K562 (cell line): ENCODE data around the gene THADA. TPM values are rescaled to one million over a fixed set of nuclear protein-coding genes. Genes with fewer than 3 reads are reported as not detected.

Source experiments
- ATAC-seq: fragments of 200-7000 bp; cut with Tn5 transposase; 3 replicates; pipeline ENCODE4 v1.9.1; 2020; ENCODE audit warnings: moderate library complexity
- BruUV-seq: library from RNA; stranded (reverse); fragments of 400-500 nt; replicated peaks from 2 replicates; lab custom pipeline; 2021; lab: Mats Ljungman, UMichigan
- CTCF ChIA-PET: fragments of 300-600 bp; formaldehyde crosslinking; extraction: SDS; loops from one replicate; lab custom pipeline; 2021; ENCODE audit warnings: low intra/inter-chr PET ratio; lab: Yijun Ruan, JAX
- POLR2A ChIA-PET: fragments of 300-600, 350-650 bp; sonication (Branson Sonifier 250); formaldehyde crosslinking; extraction: SDS; loops from one replicate; lab custom pipeline; 2021; ENCODE audit warnings: antibody characterized with exemption, inconsistent platforms; lab: Yijun Ruan, JAX
- DNase-seq, 4 experiments: peaks; one replicate each; pipeline versions ENCODE4 v3.0.0 to v3.0.0-alpha.2; 2011 to 2018; ENCODE audit warnings: low spot score in 3 of 4, mixed read lengths in 3 of 4; ENCODE audit errors: extremely low read depth in 1 of 4
- FAIRE-seq: peaks from 2 replicates; lab custom pipeline; 2011; peaks lifted over from hg19 to GRCh38; lab: Jason Lieb, UNC
- H2AFZ ChIP-seq: 2 replicates; pipeline ENCODE4 v1.6.0; 2011; ENCODE audit warnings: low read depth, low read length, control low read depth, inconsistent platforms
- H3K27ac ChIP-seq: fragments of 200-600 bp; 3 replicates; pipeline ENCODE4 v1.8.0; 2011; ENCODE audit warnings: low read depth, mild to moderate bottlenecking, control low read depth, inconsistent platforms, low read length, moderate library complexity, mixed read lengths; ENCODE audit errors: extremely low read depth
- H3K27me3 ChIP-seq, 2 experiments: fragments of 300-600 bp in 1 of 2; 2 replicates in 1 of 2; 3 replicates in 1 of 2; pipeline versions ENCODE4 v1.6.0 to v1.8.0; 2011; ENCODE audit warnings: inconsistent platforms in 2 of 2, low read length in 2 of 2, mild to moderate bottlenecking in 1 of 2, mixed read lengths in 1 of 2, moderate library complexity in 1 of 2; ENCODE audit not compliant: control insufficient read depth in 2 of 2, insufficient read depth in 2 of 2
- H3K36me3 ChIP-seq: fragments of 300-600 bp; 3 replicates; pipeline ENCODE4 v1.8.0; 2011; ENCODE audit warnings: mild to moderate bottlenecking, low read length, inconsistent platforms; ENCODE audit not compliant: control insufficient read depth, insufficient read depth
- H3K4me1 ChIP-seq, 2 experiments: fragments of 200-600 bp in 1 of 2; replicated peaks in 1 of 2; 2 replicates in 1 of 2; 3 replicates in 1 of 2; pipeline versions ENCODE4 v1.5.1 to v1.8.0; 2011; ENCODE audit warnings: inconsistent platforms in 2 of 2, low read length in 2 of 2, mild to moderate bottlenecking in 1 of 2, mixed read lengths in 1 of 2, moderate library complexity in 1 of 2; ENCODE audit not compliant: control insufficient read depth in 2 of 2, insufficient read depth in 2 of 2
- H3K4me2 ChIP-seq: 2 replicates; pipeline ENCODE4 v1.6.1; 2011; ENCODE audit warnings: low read length, control low read depth, inconsistent platforms, mixed read lengths; ENCODE audit not compliant: insufficient read depth
- H3K4me3 ChIP-seq: fragments of 200-600 bp; sonication (generic), shearing (Covaris generic); 2 replicates; pipeline ENCODE4 v1.5.1; 2016; ENCODE audit warnings: control low read depth, inconsistent platforms
- H3K79me2 ChIP-seq: fragments of 200-600 bp; 3 replicates; pipeline ENCODE4 v1.8.0; 2011; ENCODE audit warnings: low read length, inconsistent platforms; ENCODE audit not compliant: control insufficient read depth, insufficient read depth
- H3K9ac ChIP-seq, 2 experiments: 2 replicates each; pipeline versions ENCODE4 v1.6.0 to v1.6.1; 2011; ENCODE audit warnings: low read depth in 2 of 2, low read length in 2 of 2, control low read depth in 1 of 2, inconsistent platforms in 1 of 2, mild to moderate bottlenecking in 1 of 2, mixed read lengths in 1 of 2; ENCODE audit not compliant: insufficient read depth in 1 of 2
- H3K9me1 ChIP-seq: one replicate; pipeline ENCODE4 v1.6.0; 2011; ENCODE audit warnings: inconsistent platforms, mild to moderate bottlenecking, low read length, moderate library complexity; ENCODE audit not compliant: control insufficient read depth, insufficient read depth
- H3K9me3 ChIP-seq: replicated peaks from 2 replicates; pipeline ENCODE4 v1.5.1; 2011; ENCODE audit warnings: low read depth, low read length, inconsistent platforms; ENCODE audit not compliant: control insufficient read depth, insufficient read depth
- H4K20me1 ChIP-seq: replicated peaks from 2 replicates; pipeline ENCODE4 v1.6.1; 2011; ENCODE audit warnings: low read length, inconsistent platforms, mixed read lengths; ENCODE audit not compliant: control insufficient read depth, insufficient read depth
- ATF3 ChIP-seq, 2 experiments: fragments of 450-650 bp in 1 of 2; sonication (generic) in 1 of 2; formaldehyde crosslinking in 1 of 2; IDR thresholded peaks in 1 of 2; conservative IDR thresholded peaks in 1 of 2; 2 replicates each; pipeline versions ENCODE4 v1.6.1 to v1.8.1; 2016 to 2023; ENCODE audit warnings: mild to moderate bottlenecking in 2 of 2, moderate library complexity in 2 of 2, inconsistent platforms in 1 of 2, missing genetic modification reagents in 1 of 2
- CCAR2 ChIP-seq: fragments of 200-400 bp; formaldehyde crosslinking; IDR thresholded peaks from 2 replicates; pipeline ENCODE4 v1.6.1; 2017; ENCODE audit warnings: mild to moderate bottlenecking, low read depth, low read length
- CREBBP ChIP-seq: IDR thresholded peaks from one replicate; pipeline ENCODE4 v1.6.1; 2012; ENCODE audit warnings: low read depth, mild to moderate bottlenecking, control low read depth, inconsistent platforms, low read length
- EWSR1 ChIP-seq: fragments of 450-650 bp; IDR thresholded peaks from 2 replicates; pipeline ENCODE4 v1.6.1; 2018; ENCODE audit warnings: borderline replicate concordance, mild to moderate bottlenecking, low read depth, moderate library complexity; ENCODE audit not compliant: partially characterized antibody
- HMBOX1 ChIP-seq: sonication (generic); IDR thresholded peaks from 2 replicates; pipeline ENCODE4 v1.6.1; 2016
- PKNOX1 ChIP-seq: fragments of 450-650 bp; IDR thresholded peaks from 2 replicates; pipeline ENCODE4 v1.6.1; 2016
- RBM22 ChIP-seq: fragments of 200-400 bp; formaldehyde crosslinking; IDR thresholded peaks from 2 replicates; pipeline ENCODE4 v1.6.1; 2018; ENCODE audit warnings: low read length, low read depth; ENCODE audit not compliant: poor library complexity, severe bottlenecking
- RFX5 ChIP-seq: IDR thresholded peaks from 2 replicates; pipeline ENCODE4 v1.6.1; 2011; ENCODE audit warnings: low read depth, mild to moderate bottlenecking, improper control_type of control experiment, low read length
- TAL1 ChIP-seq: fragments of 450-650 bp; IDR thresholded peaks from 2 replicates; pipeline ENCODE4 v1.6.1; 2016; ENCODE audit warnings: mild to moderate bottlenecking
- ZC3H8 ChIP-seq: fragments of 450-650 bp; IDR thresholded peaks from 2 replicates; pipeline ENCODE4 v1.6.1; 2017
- WGBS: fragments of 100-300 bp; shearing (Covaris generic); methylation state at CpG from one replicate; pipeline ENCODE4 v1.1.6; 2016; ENCODE audit warnings: low coverage, mixed read lengths; ENCODE audit not compliant: insufficient coverage; ENCODE audit errors: missing lambda C conversion rate; 5-methylcytosine and 5-hydroxymethylcytosine counted together
- in situ Hi-C: fragments of 300-500 bp; cut with MboI; formaldehyde crosslinking; loops from 4 replicates; pipeline ENCODE4 v1.15.0; 2018; ENCODE audit warnings: inconsistent platforms, mixed read lengths
- intact Hi-C: fragments of 100-400 bp; cut with micrococcal nuclease; formaldehyde crosslinking; loops from 2 replicates; pipeline ENCODE4 v1.14.2; 2022
- polyA plus RNA-seq, 8 experiments: library from polyadenylated mRNA; depleted of rRNA in 4 of 8; stranded (reverse) in 5 of 8; unstranded in 3 of 8; fragments of >200 nt; fragmentation: Nextera tagmentation in 2 of 8; fragmentation: Illumina TruSeq in 1 of 8; extraction: Ambion mirVana in 2 of 8; extraction: Trizol in 1 of 8; gene quantifications; 2 replicates each; pipeline versions ENCODE4 v1.2.1 to v1.2.3, GENCODE V29; 2011 to 2014; ENCODE audit warnings: inconsistent platforms in 1 of 8, missing spikeins in 1 of 8
- total RNA-seq, 7 experiments: library from RNA; depleted of rRNA in 6 of 7; stranded (reverse); fragments of >200 nt in 6 of 7; fragmentation: Illumina TruSeq in 2 of 7; extraction: Trizol in 2 of 7; gene quantifications; 2 replicates each; pipeline versions ENCODE4 v1.2.1 to v1.2.3, GENCODE V29; 2011 to 2021; ENCODE audit warnings: low replicate concordance in 1 of 7

The THADA gene
- total and polyA plus RNA-seq, 9 of the 15 experiments (the other 6 are each of a cell fraction or from before 2014, with no cell fraction given): 17.8 to 34.7 (median 31.9) TPM

- DNase-seq (no peak), ATAC-seq (no peak), FAIRE-seq (no peak)
- Histone ChIP-seq H4K20me1 (no peaks in the 10 kb centered on the region), H3K79me2 (no peaks in the 10 kb centered on the region), H3K4me3 (no peak overlapping the region), H3K4me1 (no peaks in the 10 kb centered on the region), H3K9me3 (no peaks in the 10 kb centered on the region), H3K4me2 (no peak overlapping the region), H2AFZ (no peak overlapping the region), H3K9ac (no peak overlapping the region), H3K9me1 (no peaks in the 10 kb centered on the region), H3K36me3 (no peaks in the 10 kb centered on the region), H3K27me3 (no peaks in the 10 kb centered on the region), H3K27ac (no peak overlapping the region)
- intact Hi-C loops (no loop called here), in situ Hi-C loops (no loop called here)
- ChIA-PET POLR2A (interaction anchor here (0.8 to 1.0 kb wide), 2 partner anchors 13 to 130 kb away, joined by 3 read pairs; no protein-coding TSS in a partner anchor), CTCF (no interaction called here)
- no peak for TF ChIP-seq ATF3 (IDR thresholded peaks at IDR 0.05)
- TF ChIP-seq ATF3 (CRISPR knock-in tag; conservative IDR thresholded peaks at IDR 0.05): no peak
- BruUV-seq: no TSS peak
- whole genome bisulfite sequencing: 88% methylated on average over 2 of the region's 2 CpGs
Measured at GRCh38 chr2:43475922-43476321, 119.9 kb downstream of the THADA start.

GRCh38 chr2:43475137-43475846, 120.5 kb downstream of the THADA start:
- intact Hi-C loops (no loop called here), in situ Hi-C loops (no loop called here)
- H3K9me1 ChIP-seq: no peaks in the 10 kb centered on the region
- no TSS peak for BruUV-seq
- no peak overlapping the region for H3K4me2 ChIP-seq
- H3K27ac ChIP-seq: no peak overlapping the region
- ATAC-seq: no peak
- 83% methylated on average over 9 of the region's 10 CpGs for WGBS
- H3K9ac ChIP-seq: no peak overlapping the region
- POLR2A ChIA-PET: interaction anchor here (0.6 to 1.0 kb wide), 4 partner anchors 29 to 708 kb away, joined by 3 to 4 read pairs (median 3); no protein-coding TSS in a partner anchor
- H2AFZ ChIP-seq: no peak overlapping the region
- DNase-seq: no peak
- no peaks in the 10 kb centered on the region for H3K36me3 ChIP-seq
- H3K9me3 ChIP-seq: no peaks in the 10 kb centered on the region
- H4K20me1 ChIP-seq: no peaks in the 10 kb centered on the region
- H3K27me3 ChIP-seq: no peaks in the 10 kb centered on the region
- FAIRE-seq: no peak
- CTCF ChIA-PET: no interaction called here
- no peak overlapping the region for H3K4me3 ChIP-seq
- H3K79me2 ChIP-seq: no peaks in the 10 kb centered on the region
- H3K4me1 ChIP-seq: no peaks in the 10 kb centered on the region
- TF ChIP-seq RBM22: no peak
- TF ChIP-seq HMBOX1: no peak
- no peak for TF ChIP-seq PKNOX1
- no peak for TF ChIP-seq CREBBP
- no peak for TF ChIP-seq EWSR1
- no peak for TF ChIP-seq RFX5
- no peak for TF ChIP-seq CCAR2
- TF ChIP-seq ZC3H8: no peak
- TF ChIP-seq TAL1: no peak
